NCI-H1930 (cell line): ENCODE measurements around the gene LCE3A.
"Not testable (repeated sequence)": the region's sequence is repeated elsewhere in the genome, so short reads cannot be mapped to it uniquely, and the experiment has no call there.

Experiments used
- DNase-seq, 2 experiments: peaks; one replicate each; lab custom pipeline; 2025; lab: John Stamatoyannopoulos, UW

Gene LCE3A

DNA sequence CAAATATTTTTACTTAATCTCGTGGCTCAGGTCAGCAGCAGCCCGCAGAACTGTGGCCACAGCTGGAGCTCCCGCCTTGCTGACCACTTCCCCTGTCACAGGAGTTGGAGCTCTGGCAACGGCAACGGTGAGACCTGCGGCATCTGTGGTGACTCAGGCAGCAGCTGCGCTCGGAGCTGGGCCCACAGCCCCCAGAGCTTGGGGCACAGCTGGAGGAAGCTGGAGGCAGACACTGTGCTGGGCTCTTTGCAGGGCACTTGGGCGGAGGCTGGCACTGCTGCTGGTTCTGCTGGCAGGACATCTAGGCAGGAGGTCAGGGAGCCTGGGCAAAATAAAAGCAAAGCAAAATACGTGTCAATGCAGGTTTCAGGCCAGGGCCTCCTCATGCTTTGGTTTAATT is at the start of gene LCE3A:
Gene LCE3A (minus strand): TSS at position 301 of the 400 bp plus-strand sequence. CDS start 0 bp downstream, at position 301.
- DNase-seq: no peak

- no peak for DNase-seq
Observed at GRCh38 chr1:152667648-152668047, 44.7 kb upstream of the LCE3A start.

- not testable (repeated sequence) for DNase-seq
Observed at GRCh38 chr1:152666171-152666570, 43.3 kb upstream of the LCE3A start.

DNA sequence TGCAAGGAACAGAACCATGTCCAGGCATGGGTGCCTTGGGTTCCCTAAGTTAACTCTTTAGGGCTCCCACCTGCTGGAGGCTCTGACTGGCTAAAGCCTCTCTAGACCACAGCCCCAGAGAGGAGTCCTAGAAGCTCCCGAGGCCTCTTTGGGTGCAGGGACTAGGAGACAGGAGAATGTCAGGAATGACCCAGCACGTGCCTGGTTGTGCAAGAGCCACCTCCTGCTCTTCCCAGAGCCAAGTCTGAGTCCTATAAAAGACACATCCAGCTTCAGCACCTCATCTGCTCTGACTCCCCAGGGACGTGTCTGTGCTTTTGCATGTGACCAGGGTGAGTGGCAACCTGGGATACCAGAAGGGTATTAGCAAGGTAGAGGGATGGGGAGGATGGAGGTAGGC is 40.2 kb upstream of the LCE3A start, which contains the start of gene LCE2D:
Gene LCE2D (plus strand): TSS at position 283 of the 400 bp plus-strand sequence. CDS start 726 bp downstream, outside the sequence.
- no peak for DNase-seq

DNA sequence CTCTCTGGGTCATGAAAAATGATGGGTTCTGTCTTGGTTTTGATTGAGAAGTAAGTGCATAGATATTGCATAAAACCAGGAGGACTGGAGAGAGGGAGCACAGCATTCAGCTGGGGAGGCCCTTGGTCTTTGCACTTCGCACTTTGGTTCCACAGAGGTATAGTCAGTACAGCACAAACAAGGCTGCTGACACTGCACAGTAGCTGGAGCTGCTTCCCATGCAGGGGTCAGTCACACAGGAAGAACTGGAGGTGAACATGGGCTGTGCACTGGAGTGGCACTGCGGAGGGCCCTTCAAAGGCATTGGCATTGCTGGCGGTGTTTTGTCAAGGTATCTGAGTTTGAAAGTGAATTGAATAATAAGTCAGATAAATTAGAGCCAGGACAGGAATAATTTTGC is 35.7 kb upstream of the LCE3A start:
- DNase-seq: no peak

DNA sequence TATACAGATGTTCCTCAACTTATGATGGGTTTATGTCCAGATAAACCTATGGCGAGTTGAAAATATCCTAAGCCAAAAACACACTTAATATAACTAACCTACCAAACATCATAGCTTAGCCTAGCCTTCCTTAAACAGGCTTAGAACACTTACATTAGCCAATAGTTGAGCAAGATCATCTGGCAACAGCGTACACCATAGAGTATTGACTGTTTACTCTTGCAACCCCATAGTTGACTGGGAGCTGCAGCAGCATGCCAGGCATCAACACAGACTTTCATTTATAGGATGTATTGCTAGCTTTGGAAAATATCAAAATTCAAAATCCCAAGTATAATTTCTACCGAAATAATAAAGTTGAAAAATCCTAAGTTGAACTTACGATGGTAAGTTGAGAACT is 34.8 kb upstream of the LCE3A start:
- DNase-seq: no peak

DNA sequence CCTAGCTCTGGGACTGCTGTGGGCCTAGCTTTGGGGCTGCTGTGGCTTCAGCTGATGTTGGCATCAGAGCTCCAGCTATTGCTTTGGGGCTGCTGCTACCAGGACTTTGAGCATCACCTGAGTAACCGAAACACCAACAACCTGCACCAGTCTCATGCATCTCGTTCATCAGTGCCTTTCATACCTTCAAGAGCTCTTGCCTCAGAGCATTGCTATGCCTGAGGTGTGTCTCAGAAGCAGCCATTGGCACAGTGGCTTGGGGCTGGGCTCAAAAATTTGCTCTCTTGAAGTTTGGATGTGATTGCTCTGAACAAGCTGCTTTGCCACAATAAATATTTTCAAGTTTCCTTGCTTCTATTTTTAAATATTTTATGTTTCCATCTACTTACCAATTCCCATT is 33.6 kb upstream of the LCE3A start:
- DNase-seq: no peak

- DNase-seq: peak in 1 of 2 experiments; percentile 50
Observed at GRCh38 chr1:152654110-152654509, 31.2 kb upstream of the LCE3A start.

DNA sequence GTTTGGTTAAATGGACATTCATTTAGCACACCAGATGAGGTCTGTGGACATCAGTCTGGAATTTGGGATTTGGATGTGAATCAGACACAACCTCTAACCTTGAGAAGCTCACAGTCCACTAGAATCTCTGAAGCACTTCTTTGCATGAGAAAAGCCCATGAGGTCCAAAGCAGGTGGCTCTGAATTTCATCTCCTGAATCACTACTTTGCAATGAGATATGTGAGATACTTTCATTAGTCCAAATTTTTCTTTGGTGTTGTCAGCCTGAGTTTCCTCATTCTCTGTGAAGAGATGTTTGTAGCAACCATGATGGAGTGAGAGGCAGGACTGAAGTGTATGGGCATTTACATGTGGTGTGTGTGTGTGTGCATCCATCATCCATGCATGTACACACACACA is 23.8 kb upstream of the LCE3A start:
- DNase-seq: no peak

- DNase-seq: no peak
Observed at GRCh38 chr1:152645146-152645545, 22.2 kb upstream of the LCE3A start.

- no peak for DNase-seq
Observed at GRCh38 chr1:152643945-152644344, 21.0 kb upstream of the LCE3A start.

- DNase-seq: no peak
Observed at GRCh38 chr1:152640351-152640750, 17.4 kb upstream of the LCE3A start.

DNA sequence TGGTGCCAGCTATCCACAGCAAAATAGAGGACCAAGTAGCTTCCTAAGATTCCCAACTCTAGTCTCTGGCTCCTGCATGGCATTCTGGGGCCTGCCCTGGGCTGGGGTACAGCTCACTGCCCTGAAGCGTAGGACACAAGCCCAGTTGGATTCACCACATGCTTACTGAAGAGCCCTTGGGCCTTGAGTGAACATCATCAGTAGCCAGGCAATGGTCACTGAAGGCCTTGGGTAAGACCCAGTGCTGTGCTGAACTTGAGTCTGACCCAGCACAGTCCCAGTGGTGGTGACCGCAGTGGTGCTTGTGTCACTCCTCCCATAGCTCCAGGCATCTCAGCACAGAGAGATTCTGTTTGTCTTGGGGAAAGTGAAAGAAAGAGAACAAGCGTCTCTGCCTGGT is 7.7 kb upstream of the LCE3A start:
- DNase-seq: no peak

DNA sequence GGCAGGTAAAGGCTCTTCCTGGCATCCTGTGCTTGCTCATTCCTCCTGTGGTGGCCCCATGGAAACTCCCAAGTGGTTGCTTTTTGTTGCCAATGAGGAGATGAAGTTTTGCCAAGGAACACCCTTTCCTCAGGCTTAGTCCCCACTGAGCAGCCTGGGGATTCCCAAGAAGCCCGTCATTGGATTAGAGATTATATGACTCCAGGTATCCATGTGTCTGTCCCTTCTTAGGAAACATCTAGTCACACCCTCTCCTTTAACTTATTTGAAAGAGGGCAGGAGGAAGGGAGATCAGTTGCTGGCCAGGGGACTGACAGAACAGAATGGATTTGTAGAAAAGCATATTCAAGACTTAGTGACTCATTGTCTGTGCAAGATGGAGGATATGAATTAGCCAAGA is 3.8 kb upstream of the LCE3A start:
- no peak for DNase-seq

DNA sequence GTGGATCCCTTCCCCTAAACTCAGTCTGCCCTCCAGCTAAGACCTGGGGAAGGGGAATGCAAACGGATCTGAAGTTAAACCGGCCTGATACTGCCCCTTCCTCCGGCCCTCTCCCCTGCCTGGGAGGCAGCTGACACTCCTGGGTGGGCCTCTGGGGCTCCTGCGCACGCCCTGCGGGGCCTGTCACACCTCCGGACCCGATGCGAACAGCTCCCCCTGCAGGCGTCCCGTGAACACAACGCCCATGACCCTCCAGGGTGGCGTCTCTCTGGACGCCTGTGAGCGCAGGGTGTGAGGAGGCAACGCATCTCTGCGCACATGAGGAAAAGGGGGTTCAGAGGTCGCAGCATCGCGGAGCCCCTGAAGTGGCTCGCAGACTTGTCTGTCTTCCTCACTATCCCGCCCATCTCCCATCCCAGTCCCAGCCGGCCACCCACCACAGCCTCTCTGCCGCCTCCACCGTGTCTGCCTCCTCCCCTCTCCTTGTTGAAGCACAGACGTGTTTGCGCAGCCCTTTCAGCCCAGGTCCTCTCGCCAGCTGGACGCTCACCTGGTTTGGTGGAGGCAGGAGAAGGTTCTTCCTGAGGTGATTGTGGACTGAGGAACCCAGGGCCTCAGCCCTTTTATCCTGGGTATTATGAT is 421 bp upstream of the LCE3A start:
- peak in 1 of 2 experiments; percentile 38 for DNase-seq

- DNase-seq: no peak
Observed at GRCh38 chr1:152621993-152622392, 910 bp downstream of the LCE3A start.

DNA sequence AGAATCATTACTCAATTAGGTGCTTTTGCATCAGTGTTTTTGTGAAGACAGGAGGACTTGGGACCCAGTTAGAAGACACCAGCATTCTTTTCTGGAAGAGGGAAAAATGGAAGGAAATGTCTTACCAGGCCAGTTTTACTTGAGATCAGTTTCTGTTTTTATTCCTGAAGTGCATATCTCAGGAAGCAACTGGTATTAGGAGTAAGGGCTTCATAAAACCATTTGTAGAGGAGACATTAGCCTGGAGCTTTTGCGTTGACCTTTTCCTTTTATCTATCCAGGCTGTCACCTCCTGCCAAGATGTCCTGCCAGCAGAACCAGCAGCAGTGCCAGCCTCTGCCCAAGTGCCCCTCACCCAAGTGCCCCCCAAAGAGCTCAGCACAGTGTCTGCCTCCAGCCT is 9.4 kb downstream of the LCE3A start, which contains the start of gene LCE3B:
Gene LCE3B (plus strand): TSS at position 301 of the 400 bp plus-strand sequence. CDS start 0 bp downstream, at position 301.
- DNase-seq: no peak

DNA sequence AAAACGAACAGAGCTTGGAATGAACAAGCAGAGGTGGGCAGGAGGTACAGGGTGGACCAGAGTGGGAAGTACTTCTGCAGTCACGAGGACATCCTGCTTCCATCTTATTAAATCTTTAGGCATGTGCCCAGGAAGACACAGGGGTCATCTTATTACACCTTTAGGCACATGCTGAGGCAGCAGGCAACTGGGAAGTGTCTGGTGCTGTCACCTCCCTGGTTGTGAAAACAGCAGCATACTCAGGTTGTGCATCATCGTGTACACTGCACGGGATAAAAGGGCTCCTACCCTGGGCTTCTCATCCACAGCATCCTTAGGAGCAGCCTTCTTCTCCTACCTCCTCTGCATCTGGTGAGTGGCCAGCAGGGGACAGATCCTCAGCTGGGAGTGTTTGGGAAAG is 23.0 kb downstream of the LCE3A start, which contains the start of gene LCE3C:
Gene LCE3C (plus strand): TSS at position 301 of the 400 bp plus-strand sequence. CDS start 498 bp downstream, outside the sequence.
- no peak for DNase-seq

DNA sequence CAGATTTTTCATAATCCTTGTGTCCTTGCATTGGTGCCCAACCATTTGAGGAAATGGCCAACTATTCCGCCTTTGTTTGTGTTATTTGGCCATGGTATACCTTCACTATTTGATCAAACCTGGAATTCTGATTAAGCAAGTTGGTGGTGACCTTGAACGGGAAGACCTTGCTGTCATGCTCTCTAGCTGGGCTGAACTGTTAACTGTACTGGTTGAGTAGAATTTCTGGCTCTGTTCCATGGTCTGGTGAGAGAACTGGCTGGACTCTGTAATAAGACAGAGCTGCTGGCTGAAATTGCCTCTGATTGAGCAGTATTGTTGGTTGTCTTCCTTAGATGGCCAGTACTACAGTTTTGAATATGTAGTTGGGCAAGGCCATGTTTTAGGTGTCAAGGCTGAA is 25.9 kb downstream of the LCE3A start:
- DNase-seq: no peak

DNA sequence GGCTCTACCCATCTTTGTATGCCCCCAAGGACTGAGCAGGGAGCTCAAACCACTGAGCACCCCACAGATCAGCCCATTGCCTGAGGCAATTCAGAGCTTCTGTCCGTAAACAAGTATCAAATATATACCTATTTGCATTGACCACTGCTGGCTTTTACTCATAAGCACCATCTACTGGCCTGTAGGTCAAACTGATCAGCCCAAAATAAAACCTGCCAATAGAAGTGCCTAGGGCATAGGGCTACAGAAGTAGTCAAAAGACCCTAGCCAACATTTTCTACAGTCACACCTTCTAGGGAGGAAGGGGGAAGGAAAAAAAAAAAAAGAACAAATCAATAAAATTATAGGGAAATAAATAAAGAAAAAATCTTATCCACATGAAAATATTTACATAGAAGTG is 37.3 kb downstream of the LCE3A start:
- DNase-seq: no peak

DNA sequence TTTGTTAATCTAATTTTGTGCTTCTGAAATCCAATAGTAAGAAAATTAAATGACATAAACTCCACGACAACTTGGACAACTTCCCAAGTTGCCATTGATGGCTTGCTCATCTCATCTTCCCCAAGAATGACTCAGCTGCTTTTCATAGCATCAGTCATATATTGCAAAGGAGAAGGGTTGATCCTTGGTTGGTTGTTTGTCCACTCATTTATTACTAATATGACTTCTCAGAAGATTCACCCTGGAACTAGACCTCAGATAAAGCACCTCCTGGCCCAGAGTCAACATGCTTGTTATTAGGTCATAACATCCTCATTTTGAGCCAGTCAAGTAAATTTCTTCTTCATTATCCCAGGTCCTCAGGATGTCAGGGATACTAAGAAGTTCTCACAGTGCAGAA is 40.3 kb downstream of the LCE3A start:
- no peak for DNase-seq

DNA sequence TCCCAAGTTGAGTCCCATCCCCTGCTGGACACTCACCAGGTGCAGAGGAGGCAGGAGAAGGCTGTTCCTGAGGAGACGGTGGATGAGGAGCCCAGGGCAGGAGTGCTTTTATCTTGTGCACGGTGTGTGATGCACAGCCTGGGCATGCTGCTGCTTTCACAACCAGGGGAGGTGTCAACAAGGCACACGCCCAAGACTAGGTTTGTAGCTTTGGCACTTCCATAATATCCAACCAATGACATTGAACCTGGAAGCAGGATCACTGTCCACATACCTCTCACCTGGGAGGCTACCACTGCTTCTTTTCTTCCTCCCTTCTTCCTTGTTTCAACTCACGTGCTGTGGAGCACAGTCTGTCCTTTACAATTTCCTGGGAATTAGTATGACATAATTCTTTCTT is 42.5 kb downstream of the LCE3A start, which contains the start of gene LCE3D:
Gene LCE3D (minus strand): TSS at position 84 of the 400 bp plus-strand sequence. CDS start 580 bp downstream, outside the sequence.
- no peak for DNase-seq

GRCh38 chr1:152579526-152579925 is 43.4 kb downstream of the LCE3A start:
- DNase-seq: not testable (repeated sequence)

DNA sequence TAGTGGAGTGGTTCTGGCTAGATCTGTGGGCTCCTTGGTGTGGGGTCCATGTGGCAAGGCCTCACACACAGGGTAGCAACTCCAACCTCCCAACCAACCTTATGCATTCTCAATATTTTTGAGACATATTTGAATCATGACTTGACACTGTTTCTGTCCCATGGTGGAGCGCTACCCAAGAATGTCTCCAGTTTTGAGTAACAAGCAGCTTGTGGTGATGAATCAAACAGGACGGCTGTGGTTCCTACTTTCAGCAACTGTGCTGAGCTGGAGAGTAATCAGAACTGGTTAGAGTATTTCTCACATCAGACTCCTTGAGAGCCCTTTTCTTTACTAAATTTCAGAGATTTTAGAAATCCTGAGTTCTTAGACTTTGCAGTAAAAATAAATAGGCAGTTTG is 45.7 kb downstream of the LCE3A start:
- DNase-seq: no peak
